ENCODE results near the gene RBM8A.

- no peak for TF ChIP-seq CTCF (IDR thresholded peaks at IDR 0.05; ENCODE audit: insufficient read depth, low read length)
- TF ChIP-seq POLR2AphosphoS5 (IDR thresholded peaks at IDR 0.05; ENCODE audit: low read depth), result no peak
- TF ChIP-seq SPI1 (IDR thresholded peaks at IDR 0.05; ENCODE audit: borderline replicate concordance, low read depth), result no peak
- no peak for TF ChIP-seq REST (IDR thresholded peaks at IDR 0.05; ENCODE audit: insufficient replicate concordance, low read depth)
- no peak for TF ChIP-seq GABPA (IDR thresholded peaks at IDR 0.05; ENCODE audit: low read depth)
Observed at GRCh38 chr1:145944532-145944931, 17.2 kb upstream of the RBM8A start.

All from HL-60 (cell line).